Uterus (tissue), 2 donors: ENCODE results near the gene SYN1.

Source experiments
- CTCF ChIP-seq, 4 experiments: fragments of 200-600 bp in 2 of 4; fragments of 450-650 bp in 2 of 4; sonication (generic) in 2 of 4; IDR thresholded peaks; one replicate each; pipeline ENCODE4 v1.5.1; 2016 to 2019; ENCODE audit warnings: antibody characterized with exemption in 4 of 4, mild to moderate bottlenecking in 2 of 4, moderate library complexity in 1 of 4
- POLR2A ChIP-seq, 2 donors: fragments of 450-650 bp; IDR thresholded peaks; one replicate each; pipeline ENCODE4 v1.6.1; 2016; ENCODE audit warnings: antibody characterized with exemption in 2 of 2, mild to moderate bottlenecking in 1 of 2, moderate library complexity in 1 of 2

GRCh38 chrX:47638816-47639215 lies 19.2 kb upstream of the SYN1 start:
- no peak for TF ChIP-seq CTCF (IDR thresholded peaks at IDR 0.05)
- no peak for TF ChIP-seq POLR2A (IDR thresholded peaks at IDR 0.05)
